ENCODE data around the gene STXBP5L.
"Not testable (repeated sequence)": the region's sequence is repeated elsewhere in the genome, so short reads cannot be mapped to it uniquely, and the experiment has no call there.

STXBP5L gene

GRCh38 chr3:121202573-121202972, 294.6 kb downstream of the STXBP5L start:
- H3K4me2 ChIP-seq (ENCODE audit: low read length): no peak overlapping the region
- H3K9me3 ChIP-seq (ENCODE audit: control insufficient read depth, low read length): no peaks in the 10 kb centered on the region
- no peak overlapping the region for H3K9ac ChIP-seq
- H3K79me2 ChIP-seq: no peaks in the 10 kb centered on the region
- H3K4me1 ChIP-seq: no peaks in the 10 kb centered on the region
- no peak overlapping the region for H3K27ac ChIP-seq
- H3K4me3 ChIP-seq (ENCODE audit: low read depth, low read length): no peak overlapping the region
- TF ChIP-seq CTCF (IDR thresholded peaks at IDR 0.05): no peak
- H2AFZ ChIP-seq: no peak overlapping the region
- no peaks in the 10 kb centered on the region for H3K27me3 ChIP-seq (ENCODE audit: control insufficient read depth, insufficient read depth, low read length)
- H3K36me3 ChIP-seq (ENCODE audit: control insufficient read depth, insufficient read depth, low read length): peaks cover 4% of the 10 kb centered on the region

- Histone ChIP-seq H3K4me2 (ENCODE audit: low read length) (no peak overlapping the region), H3K27me3 (ENCODE audit: control insufficient read depth, insufficient read depth, low read length) (no peaks in the 10 kb centered on the region), H2AFZ (no peak overlapping the region), H3K4me3 (ENCODE audit: low read depth, low read length) (no peak overlapping the region), H3K79me2 (no peaks in the 10 kb centered on the region), H3K27ac (no peak overlapping the region), H3K36me3 (ENCODE audit: control insufficient read depth, insufficient read depth, low read length) (no peaks in the 10 kb centered on the region), H3K9ac (no peak overlapping the region), H3K9me3 (ENCODE audit: control insufficient read depth, low read length) (no peaks in the 10 kb centered on the region), H3K4me1 (no peaks in the 10 kb centered on the region)
- no peak for TF ChIP-seq CTCF (IDR thresholded peaks at IDR 0.05)
Observed at GRCh38 chr3:121223116-121223515, 315.1 kb downstream of the STXBP5L start.

GRCh38 chr3:121228971-121229370, 321.0 kb downstream of the STXBP5L start:
- Histone ChIP-seq H3K4me2 (ENCODE audit: low read length) (no peak overlapping the region), H3K79me2 (no peaks in the 10 kb centered on the region)
- no peak for TF ChIP-seq CTCF (IDR thresholded peaks at IDR 0.05)

GRCh38 chr3:121230194-121230593, 322.2 kb downstream of the STXBP5L start:
- H3K9ac ChIP-seq; H3K4me3 ChIP-seq (ENCODE audit: low read depth, low read length); H3K9me3 ChIP-seq (ENCODE audit: control insufficient read depth, low read length); H3K4me2 ChIP-seq (ENCODE audit: low read length); H2AFZ ChIP-seq; H3K27me3 ChIP-seq (ENCODE audit: control insufficient read depth, insufficient read depth, low read length); H3K79me2 ChIP-seq; H3K36me3 ChIP-seq (ENCODE audit: control insufficient read depth, insufficient read depth, low read length); H3K27ac ChIP-seq; H3K4me1 ChIP-seq: not testable (repeated sequence)

More at GRCh38 chr3:121228971-121229370, 321.0 kb downstream of the STXBP5L start:
- Histone ChIP-seq H3K9ac (no peak overlapping the region), H3K36me3 (ENCODE audit: control insufficient read depth, insufficient read depth, low read length) (no peaks in the 10 kb centered on the region), H3K4me3 (ENCODE audit: low read depth, low read length) (no peak overlapping the region), H2AFZ (no peak overlapping the region), H3K4me1 (no peaks in the 10 kb centered on the region), H3K27ac (no peak overlapping the region), H3K9me3 (ENCODE audit: control insufficient read depth, low read length) (no peaks in the 10 kb centered on the region), H3K27me3 (ENCODE audit: control insufficient read depth, insufficient read depth, low read length) (no peaks in the 10 kb centered on the region)

GRCh38 chr3:121231872-121232271, 323.9 kb downstream of the STXBP5L start:
- Histone ChIP-seq H3K9ac (no peak overlapping the region), H3K4me2 (ENCODE audit: low read length) (no peak overlapping the region), H3K27me3 (ENCODE audit: control insufficient read depth, insufficient read depth, low read length) (no peaks in the 10 kb centered on the region), H2AFZ (no peak overlapping the region), H3K4me1 (no peaks in the 10 kb centered on the region), H3K27ac (no peak overlapping the region), H3K9me3 (ENCODE audit: control insufficient read depth, low read length) (no peaks in the 10 kb centered on the region), H3K36me3 (ENCODE audit: control insufficient read depth, insufficient read depth, low read length) (no peaks in the 10 kb centered on the region), H3K79me2 (no peaks in the 10 kb centered on the region), H3K4me3 (ENCODE audit: low read depth, low read length) (no peak overlapping the region)
- TF ChIP-seq CTCF (IDR thresholded peaks at IDR 0.05): no peak

Data from parathyroid adenoma (tissue), 2 donors.